K562 (cell line): ENCODE results near the gene MFSD6L. TPM values are rescaled to one million over a fixed set of nuclear protein-coding genes. Genes with fewer than 3 reads are reported as not detected.

ENCODE experiments used
- ATAC-seq: fragments of 200-7000 bp; cut with Tn5 transposase; 3 replicates; pipeline ENCODE4 v1.9.1; 2020; ENCODE audit warnings: moderate library complexity
- BruUV-seq: library from RNA; stranded (reverse); fragments of 400-500 nt; replicated peaks from 2 replicates; lab custom pipeline; 2021; lab: Mats Ljungman, UMichigan
- CTCF ChIA-PET: fragments of 300-600 bp; formaldehyde crosslinking; extraction: SDS; loops from one replicate; lab custom pipeline; 2021; ENCODE audit warnings: low intra/inter-chr PET ratio; lab: Yijun Ruan, JAX
- POLR2A ChIA-PET: fragments of 300-600, 350-650 bp; sonication (Branson Sonifier 250); formaldehyde crosslinking; extraction: SDS; loops from one replicate; lab custom pipeline; 2021; ENCODE audit warnings: antibody characterized with exemption, inconsistent platforms; lab: Yijun Ruan, JAX
- DNase-seq, 4 experiments: peaks; one replicate each; pipeline versions ENCODE4 v3.0.0 to v3.0.0-alpha.2; 2011 to 2018; ENCODE audit warnings: low spot score in 3 of 4, mixed read lengths in 3 of 4; ENCODE audit errors: extremely low read depth in 1 of 4
- FAIRE-seq: peaks from 2 replicates; lab custom pipeline; 2011; peaks lifted over from hg19 to GRCh38; lab: Jason Lieb, UNC
- H2AFZ ChIP-seq: 2 replicates; pipeline ENCODE4 v1.6.0; 2011; ENCODE audit warnings: low read depth, low read length, control low read depth, inconsistent platforms
- H3K27ac ChIP-seq: fragments of 200-600 bp; 3 replicates; pipeline ENCODE4 v1.8.0; 2011; ENCODE audit warnings: low read depth, mild to moderate bottlenecking, control low read depth, inconsistent platforms, low read length, moderate library complexity, mixed read lengths; ENCODE audit errors: extremely low read depth
- H3K27me3 ChIP-seq, 2 experiments: fragments of 300-600 bp in 1 of 2; 2 replicates in 1 of 2; 3 replicates in 1 of 2; pipeline versions ENCODE4 v1.6.0 to v1.8.0; 2011; ENCODE audit warnings: inconsistent platforms in 2 of 2, low read length in 2 of 2, mild to moderate bottlenecking in 1 of 2, mixed read lengths in 1 of 2, moderate library complexity in 1 of 2; ENCODE audit not compliant: control insufficient read depth in 2 of 2, insufficient read depth in 2 of 2
- H3K36me3 ChIP-seq: fragments of 300-600 bp; 3 replicates; pipeline ENCODE4 v1.8.0; 2011; ENCODE audit warnings: mild to moderate bottlenecking, low read length, inconsistent platforms; ENCODE audit not compliant: control insufficient read depth, insufficient read depth
- H3K4me1 ChIP-seq, 2 experiments: fragments of 200-600 bp in 1 of 2; replicated peaks in 1 of 2; 2 replicates in 1 of 2; 3 replicates in 1 of 2; pipeline versions ENCODE4 v1.5.1 to v1.8.0; 2011; ENCODE audit warnings: inconsistent platforms in 2 of 2, low read length in 2 of 2, mild to moderate bottlenecking in 1 of 2, mixed read lengths in 1 of 2, moderate library complexity in 1 of 2; ENCODE audit not compliant: control insufficient read depth in 2 of 2, insufficient read depth in 2 of 2
- H3K4me2 ChIP-seq: 2 replicates; pipeline ENCODE4 v1.6.1; 2011; ENCODE audit warnings: low read length, control low read depth, inconsistent platforms, mixed read lengths; ENCODE audit not compliant: insufficient read depth
- H3K4me3 ChIP-seq: fragments of 200-600 bp; sonication (generic), shearing (Covaris generic); 2 replicates; pipeline ENCODE4 v1.5.1; 2016; ENCODE audit warnings: control low read depth, inconsistent platforms
- H3K79me2 ChIP-seq: fragments of 200-600 bp; 3 replicates; pipeline ENCODE4 v1.8.0; 2011; ENCODE audit warnings: low read length, inconsistent platforms; ENCODE audit not compliant: control insufficient read depth, insufficient read depth
- H3K9ac ChIP-seq, 2 experiments: 2 replicates each; pipeline versions ENCODE4 v1.6.0 to v1.6.1; 2011; ENCODE audit warnings: low read depth in 2 of 2, low read length in 2 of 2, control low read depth in 1 of 2, inconsistent platforms in 1 of 2, mild to moderate bottlenecking in 1 of 2, mixed read lengths in 1 of 2; ENCODE audit not compliant: insufficient read depth in 1 of 2
- H3K9me1 ChIP-seq: one replicate; pipeline ENCODE4 v1.6.0; 2011; ENCODE audit warnings: inconsistent platforms, mild to moderate bottlenecking, low read length, moderate library complexity; ENCODE audit not compliant: control insufficient read depth, insufficient read depth
- H3K9me3 ChIP-seq: replicated peaks from 2 replicates; pipeline ENCODE4 v1.5.1; 2011; ENCODE audit warnings: low read depth, low read length, inconsistent platforms; ENCODE audit not compliant: control insufficient read depth, insufficient read depth
- H4K20me1 ChIP-seq: replicated peaks from 2 replicates; pipeline ENCODE4 v1.6.1; 2011; ENCODE audit warnings: low read length, inconsistent platforms, mixed read lengths; ENCODE audit not compliant: control insufficient read depth, insufficient read depth
- BDP1 ChIP-seq: IDR thresholded peaks from 3 replicates; pipeline ENCODE4 v1.6.1; 2011; ENCODE audit not compliant: insufficient read length, insufficient read depth
- KDM4B ChIP-seq, 2 experiments: fragments of 450-650 bp in 1 of 2; sonication (generic) in 1 of 2; IDR thresholded peaks; 2 replicates each; pipeline ENCODE4 v1.6.1; 2016 to 2017; ENCODE audit warnings: borderline replicate concordance in 2 of 2, antibody characterized with exemption in 1 of 2, low read depth in 1 of 2, mild to moderate bottlenecking in 1 of 2
- XRCC3 ChIP-seq: fragments of 450-650 bp; IDR thresholded peaks from 2 replicates; pipeline ENCODE4 v1.6.1; 2017; ENCODE audit warnings: mild to moderate bottlenecking, moderate library complexity
- ZNF175 ChIP-seq: fragments of 200-800 bp; sonication (Bioruptor generic); IDR thresholded peaks from 2 replicates; pipeline ENCODE4 v1.6.1; 2016; ENCODE audit warnings: low read depth, mild to moderate bottlenecking, missing genetic modification characterization, missing compliant biosample characterization
- ZNF586 ChIP-seq: fragments of 450-650 bp; formaldehyde crosslinking; conservative IDR thresholded peaks from 2 replicates; pipeline ENCODE4 v1.4.0; 2020; ENCODE audit warnings: mild to moderate bottlenecking, moderate library complexity
- WGBS: fragments of 100-300 bp; shearing (Covaris generic); methylation state at CpG from one replicate; pipeline ENCODE4 v1.1.6; 2016; ENCODE audit warnings: low coverage, mixed read lengths; ENCODE audit not compliant: insufficient coverage; ENCODE audit errors: missing lambda C conversion rate; 5-methylcytosine and 5-hydroxymethylcytosine counted together
- in situ Hi-C: fragments of 300-500 bp; cut with MboI; formaldehyde crosslinking; loops from 4 replicates; pipeline ENCODE4 v1.15.0; 2018; ENCODE audit warnings: inconsistent platforms, mixed read lengths
- intact Hi-C: fragments of 100-400 bp; cut with micrococcal nuclease; formaldehyde crosslinking; loops from 2 replicates; pipeline ENCODE4 v1.14.2; 2022
- polyA plus RNA-seq, 8 experiments: library from polyadenylated mRNA; depleted of rRNA in 4 of 8; stranded (reverse) in 5 of 8; unstranded in 3 of 8; fragments of >200 nt; fragmentation: Nextera tagmentation in 2 of 8; fragmentation: Illumina TruSeq in 1 of 8; extraction: Ambion mirVana in 2 of 8; extraction: Trizol in 1 of 8; gene quantifications; 2 replicates each; pipeline versions ENCODE4 v1.2.1 to v1.2.3, GENCODE V29; 2011 to 2014; ENCODE audit warnings: inconsistent platforms in 1 of 8, missing spikeins in 1 of 8
- total RNA-seq, 7 experiments: library from RNA; depleted of rRNA in 6 of 7; stranded (reverse); fragments of >200 nt in 6 of 7; fragmentation: Illumina TruSeq in 2 of 7; extraction: Trizol in 2 of 7; gene quantifications; 2 replicates each; pipeline versions ENCODE4 v1.2.1 to v1.2.3, GENCODE V29; 2011 to 2021; ENCODE audit warnings: low replicate concordance in 1 of 7
- TF ChIP-seq, protein P1 (sequence below): conservative IDR thresholded peaks from 2 replicates; pipeline ENCODE4 v1.6.1; 2011; ENCODE audit warnings: low read depth, mild to moderate bottlenecking, low read length; ENCODE audit not compliant: control insufficient read depth
- TF ChIP-seq, protein P2 (sequence below): sonication (generic); formaldehyde crosslinking; IDR thresholded peaks from 2 replicates; pipeline ENCODE4 v1.8.1; 2023; ENCODE audit warnings: mild to moderate bottlenecking, missing genetic modification reagents
- TF ChIP-seq, protein P3 (sequence below): fragments of 250-450 bp; sonication (Bioruptor Pico); IDR thresholded peaks from 2 replicates; pipeline ENCODE4 v1.4.0; 2020; ENCODE audit warnings: mild to moderate bottlenecking, moderate library complexity

Gene MFSD6L
- total and polyA plus RNA-seq, 9 of the 15 experiments (the other 6 are each of a cell fraction or from before 2014, with no cell fraction given) = not detected

DNA sequence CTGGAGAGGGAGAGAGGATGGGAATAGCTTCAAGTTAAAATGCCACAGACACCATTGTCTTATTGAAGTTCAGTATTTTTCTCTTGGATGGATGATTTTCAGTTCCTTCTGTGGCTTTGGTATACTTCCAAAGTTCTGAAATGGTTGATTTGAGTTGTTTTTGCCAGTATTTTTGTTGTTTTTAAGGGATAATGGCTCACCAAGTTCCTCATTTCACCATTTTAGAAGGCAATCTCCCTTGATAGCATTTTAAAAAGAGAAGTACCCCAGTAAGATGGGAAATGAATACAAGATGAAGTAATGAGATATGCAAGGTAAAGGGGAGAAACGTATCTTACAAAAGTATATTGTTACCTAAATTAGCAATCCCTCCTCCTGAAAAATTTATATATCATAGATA, 22.3 kb downstream of the MFSD6L start:
- Histone ChIP-seq H3K4me3 (no peak overlapping the region), H3K9ac (no peak overlapping the region), H3K4me2 (no peak overlapping the region), H3K9me1 (no peaks in the 10 kb centered on the region), H3K36me3 (no peaks in the 10 kb centered on the region), H3K27ac (no peak overlapping the region), H2AFZ (no peak overlapping the region), H3K79me2 (no peaks in the 10 kb centered on the region), H3K27me3 (0 out of 5 replicates have a peak, but pooled peaks cover 0 to 2% of the 10 kb centered on the region in 2 experiments), H3K4me1 (no peaks in the 10 kb centered on the region), H4K20me1 (no peaks in the 10 kb centered on the region), H3K9me3 (no peaks in the 10 kb centered on the region)
- WGBS = 0% methylated on average over 1 of the region's 1 CpG
- DNase-seq = no peak
- TF ChIP-seq, protein P1, sequence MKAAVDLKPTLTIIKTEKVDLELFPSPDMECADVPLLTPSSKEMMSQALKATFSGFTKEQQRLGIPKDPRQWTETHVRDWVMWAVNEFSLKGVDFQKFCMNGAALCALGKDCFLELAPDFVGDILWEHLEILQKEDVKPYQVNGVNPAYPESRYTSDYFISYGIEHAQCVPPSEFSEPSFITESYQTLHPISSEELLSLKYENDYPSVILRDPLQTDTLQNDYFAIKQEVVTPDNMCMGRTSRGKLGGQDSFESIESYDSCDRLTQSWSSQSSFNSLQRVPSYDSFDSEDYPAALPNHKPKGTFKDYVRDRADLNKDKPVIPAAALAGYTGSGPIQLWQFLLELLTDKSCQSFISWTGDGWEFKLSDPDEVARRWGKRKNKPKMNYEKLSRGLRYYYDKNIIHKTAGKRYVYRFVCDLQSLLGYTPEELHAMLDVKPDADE = no peak
- TF ChIP-seq ZNF586 (CRISPR knock-in tag) (no peak), XRCC3 (no peak), BDP1 (no peak), KDM4B (IDR thresholded peaks at IDR 0.05; ENCODE audit: borderline replicate concordance in 2 of 2, low read depth in 1 of 2) (no peak), ZNF175 (CRISPR knock-in tag) (no peak)
- TF ChIP-seq, protein P2, sequence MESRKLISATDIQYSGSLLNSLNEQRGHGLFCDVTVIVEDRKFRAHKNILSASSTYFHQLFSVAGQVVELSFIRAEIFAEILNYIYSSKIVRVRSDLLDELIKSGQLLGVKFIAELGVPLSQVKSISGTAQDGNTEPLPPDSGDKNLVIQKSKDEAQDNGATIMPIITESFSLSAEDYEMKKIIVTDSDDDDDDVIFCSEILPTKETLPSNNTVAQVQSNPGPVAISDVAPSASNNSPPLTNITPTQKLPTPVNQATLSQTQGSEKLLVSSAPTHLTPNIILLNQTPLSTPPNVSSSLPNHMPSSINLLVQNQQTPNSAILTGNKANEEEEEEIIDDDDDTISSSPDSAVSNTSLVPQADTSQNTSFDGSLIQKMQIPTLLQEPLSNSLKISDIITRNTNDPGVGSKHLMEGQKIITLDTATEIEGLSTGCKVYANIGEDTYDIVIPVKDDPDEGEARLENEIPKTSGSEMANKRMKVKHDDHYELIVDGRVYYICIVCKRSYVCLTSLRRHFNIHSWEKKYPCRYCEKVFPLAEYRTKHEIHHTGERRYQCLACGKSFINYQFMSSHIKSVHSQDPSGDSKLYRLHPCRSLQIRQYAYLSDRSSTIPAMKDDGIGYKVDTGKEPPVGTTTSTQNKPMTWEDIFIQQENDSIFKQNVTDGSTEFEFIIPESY = no peak
- TF ChIP-seq, protein P3, sequence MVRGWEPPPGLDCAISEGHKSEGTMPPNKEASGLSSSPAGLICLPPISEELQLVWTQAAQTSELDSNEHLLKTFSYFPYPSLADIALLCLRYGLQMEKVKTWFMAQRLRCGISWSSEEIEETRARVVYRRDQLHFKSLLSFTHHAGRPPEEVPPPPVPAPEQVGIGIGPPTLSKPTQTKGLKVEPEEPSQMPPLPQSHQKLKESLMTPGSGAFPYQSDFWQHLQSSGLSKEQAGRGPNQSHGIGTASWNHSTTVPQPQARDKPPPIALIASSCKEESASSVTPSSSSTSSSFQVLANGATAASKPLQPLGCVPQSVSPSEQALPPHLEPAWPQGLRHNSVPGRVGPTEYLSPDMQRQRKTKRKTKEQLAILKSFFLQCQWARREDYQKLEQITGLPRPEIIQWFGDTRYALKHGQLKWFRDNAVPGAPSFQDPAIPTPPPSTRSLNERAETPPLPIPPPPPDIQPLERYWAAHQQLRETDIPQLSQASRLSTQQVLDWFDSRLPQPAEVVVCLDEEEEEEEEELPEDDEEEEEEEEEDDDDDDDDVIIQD (CRISPR knock-in tag) = no peak
- no peak for FAIRE-seq
- intact Hi-C loops (no loop called here), in situ Hi-C loops (loop anchor here (25.0 kb wide), 1 partner anchor 715 kb away; no protein-coding TSS in a partner anchor)
- BruUV-seq = no TSS peak
- ChIA-PET POLR2A (no interaction called here), CTCF (no interaction called here)
- ATAC-seq = no peak
